ENCODE results near the gene DNAH12.

DNA sequence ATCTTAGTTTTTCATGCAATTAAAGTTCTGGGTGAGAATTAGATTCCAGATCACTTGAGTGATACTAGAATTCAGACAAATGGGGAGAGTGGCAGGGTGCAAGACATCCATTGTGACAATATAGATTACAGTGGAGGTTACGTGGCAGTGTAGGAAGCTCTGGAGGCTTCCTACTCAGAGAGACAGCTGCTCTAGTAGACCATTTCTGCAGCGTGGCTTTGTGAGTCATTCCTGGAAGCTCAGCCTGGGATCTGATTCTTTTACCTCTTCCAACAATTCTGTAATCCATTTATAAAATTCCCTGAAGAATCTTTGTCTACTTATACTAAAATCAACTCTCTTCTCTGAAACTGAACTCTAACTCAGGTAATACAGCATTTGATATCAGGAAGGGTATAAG, 161.2 kb downstream of the DNAH12 start:
- TF ChIP-seq, protein P1, sequence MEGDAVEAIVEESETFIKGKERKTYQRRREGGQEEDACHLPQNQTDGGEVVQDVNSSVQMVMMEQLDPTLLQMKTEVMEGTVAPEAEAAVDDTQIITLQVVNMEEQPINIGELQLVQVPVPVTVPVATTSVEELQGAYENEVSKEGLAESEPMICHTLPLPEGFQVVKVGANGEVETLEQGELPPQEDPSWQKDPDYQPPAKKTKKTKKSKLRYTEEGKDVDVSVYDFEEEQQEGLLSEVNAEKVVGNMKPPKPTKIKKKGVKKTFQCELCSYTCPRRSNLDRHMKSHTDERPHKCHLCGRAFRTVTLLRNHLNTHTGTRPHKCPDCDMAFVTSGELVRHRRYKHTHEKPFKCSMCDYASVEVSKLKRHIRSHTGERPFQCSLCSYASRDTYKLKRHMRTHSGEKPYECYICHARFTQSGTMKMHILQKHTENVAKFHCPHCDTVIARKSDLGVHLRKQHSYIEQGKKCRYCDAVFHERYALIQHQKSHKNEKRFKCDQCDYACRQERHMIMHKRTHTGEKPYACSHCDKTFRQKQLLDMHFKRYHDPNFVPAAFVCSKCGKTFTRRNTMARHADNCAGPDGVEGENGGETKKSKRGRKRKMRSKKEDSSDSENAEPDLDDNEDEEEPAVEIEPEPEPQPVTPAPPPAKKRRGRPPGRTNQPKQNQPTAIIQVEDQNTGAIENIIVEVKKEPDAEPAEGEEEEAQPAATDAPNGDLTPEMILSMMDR (conservative IDR thresholded peaks at IDR 0.05; ENCODE audit: low read length) = no peak
- no peak for TF ChIP-seq EZH2phosphoT487 (IDR thresholded peaks at IDR 0.05; ENCODE audit: borderline replicate concordance)
